ENCODE data around the gene CXCR5. TPM values are rescaled to one million over a fixed set of nuclear protein-coding genes. Genes with fewer than 3 reads are reported as not detected.

The CXCR5 gene
- total and polyA plus RNA-seq, 3 experiments from 2014 or later: 4.5 to 6.3 (median 5.8) TPM

GRCh38 chr11:118894192-118894591, 10.5 kb downstream of the CXCR5 start:
- peak overlapping the region in 6 of 7 donors; percentile 27 to 82 (median 74) for H3K4me3 Mint-ChIP-seq

GRCh38 chr11:118895093-118896039, 11.7 kb downstream of the CXCR5 start:
- Mint-ChIP-seq H3K27ac (peak overlapping the region; percentile 84 to 97 (median 90)), H3K9me3 (peaks cover 0 to 2% (median 0%) of the 10 kb centered on the region in 5 donors), H3K36me3 (peaks cover 0 to 57% (median 1%) of the 10 kb centered on the region in 3 donors), H3K27me3 (peaks cover 0 to 5% of the 10 kb centered on the region in 2 donors), H3K4me1 (peaks cover 64 to 85% (median 73%) of the 10 kb centered on the region in 3 donors), H3K4me3 (peak overlapping the region; percentile 40 to 83 (median 75))
- POLR2A ChIA-PET: interaction anchor here (0.5 to 2.8 kb wide), 15 partner anchors 11 to 948 kb away, joined by 3 to 59 read pairs (median 4); partner anchors contain the start of genes BCL9L and DDX6
- Histone ChIP-seq H3K9me3 (ENCODE audit: low read length) (no peaks in the 10 kb centered on the region), H3K27ac (ENCODE audit: low read depth, low read length) (peak overlapping the region; percentile 54), H3K4me1 (ENCODE audit: insufficient read depth, low read length) (peaks cover 73% of the 10 kb centered on the region), H3K4me3 (ENCODE audit: low read length) (peak overlapping the region; percentile 53), H3K27me3 (ENCODE audit: insufficient read depth, low read length, poor library complexity, severe bottlenecking) (no peaks in the 10 kb centered on the region), H3K36me3 (ENCODE audit: insufficient read depth, low read length) (peaks cover 10% of the 10 kb centered on the region)
- CTCF ChIA-PET: interaction anchor here (0.6 to 3.8 kb wide), 24 partner anchors 10 to 206 kb away, joined by 3 to 42 read pairs (median 4); partner anchors contain the start of genes BCL9L, CXCR5, DDX6 and UPK2
- peak; percentile 55 to 86 (median 75) for DNase-seq

More at GRCh38 chr11:118894192-118894591, 10.5 kb downstream of the CXCR5 start:
- Histone ChIP-seq H3K9me3 (ENCODE audit: low read length) (no peaks in the 10 kb centered on the region), H3K27me3 (ENCODE audit: insufficient read depth, low read length, poor library complexity, severe bottlenecking) (no peaks in the 10 kb centered on the region), H3K36me3 (ENCODE audit: insufficient read depth, low read length) (no peaks in the 10 kb centered on the region), H3K4me1 (ENCODE audit: insufficient read depth, low read length) (peaks cover 85% of the 10 kb centered on the region), H3K4me3 (ENCODE audit: low read length) (no peak overlapping the region), H3K27ac (ENCODE audit: low read depth, low read length) (no peak overlapping the region)
- CTCF ChIA-PET: interaction anchor here (1.0 to 3.8 kb wide), 12 partner anchors 11 to 202 kb away, joined by 3 to 42 read pairs (median 12); partner anchors contain the start of genes BCL9L and DDX6
- Mint-ChIP-seq H3K36me3 (peaks cover 0 to 47% (median 1%) of the 10 kb centered on the region in 3 donors), H3K4me1 (peaks cover 76 to 93% (median 84%) of the 10 kb centered on the region in 3 donors), H3K27ac (peak overlapping the region; percentile 82 to 96 (median 90)), H3K27me3 (peaks cover 0 to 5% of the 10 kb centered on the region in 2 donors), H3K9me3 (peaks cover 0 to 2% (median 0%) of the 10 kb centered on the region in 5 donors)
- POLR2A ChIA-PET: interaction anchor here (0.5 to 2.8 kb wide), 4 partner anchors 17 to 110 kb away, joined by 3 to 59 read pairs (median 12); partner anchors contain the start of gene DDX6
- no peak for DNase-seq

GRCh38 chr11:118896472-118896913, 12.8 kb downstream of the CXCR5 start:
- Histone ChIP-seq H3K27me3 (ENCODE audit: insufficient read depth, low read length, poor library complexity, severe bottlenecking) (no peaks in the 10 kb centered on the region), H3K27ac (ENCODE audit: low read depth, low read length) (no peak overlapping the region), H3K36me3 (ENCODE audit: insufficient read depth, low read length) (peaks cover 21% of the 10 kb centered on the region), H3K4me1 (ENCODE audit: insufficient read depth, low read length) (peaks cover 62% of the 10 kb centered on the region), H3K4me3 (ENCODE audit: low read length) (no peak overlapping the region), H3K9me3 (ENCODE audit: low read length) (no peaks in the 10 kb centered on the region)
- no peak for DNase-seq
- ChIA-PET CTCF (interaction anchor here (1.0 to 3.8 kb wide), 11 partner anchors 9 to 207 kb away, joined by 3 to 42 read pairs (median 12); partner anchors contain the start of genes BCL9L and DDX6), POLR2A (interaction anchor here (1.7 to 2.8 kb wide), 3 partner anchors 20 to 106 kb away, joined by 9 to 59 read pairs (median 21); partner anchors contain the start of gene DDX6)
- Mint-ChIP-seq H3K36me3 (peaks cover 0 to 66% (median 4%) of the 10 kb centered on the region in 3 donors), H3K9me3 (peaks cover 0 to 2% (median 0%) of the 10 kb centered on the region in 5 donors), H3K27ac (peak overlapping the region; percentile 84 to 97 (median 90)), H3K27me3 (peaks cover 0 to 5% of the 10 kb centered on the region in 2 donors), H3K4me3 (peak overlapping the region in 3 of 7 donors; percentile 29 to 83 (median 47)), H3K4me1 (peaks cover 59 to 83% (median 63%) of the 10 kb centered on the region in 3 donors)

GRCh38 chr11:118896921-118897591, 13.4 kb downstream of the CXCR5 start:
- Histone ChIP-seq H3K27me3 (ENCODE audit: insufficient read depth, low read length, poor library complexity, severe bottlenecking) (no peaks in the 10 kb centered on the region), H3K27ac (ENCODE audit: low read depth, low read length) (no peak overlapping the region), H3K9me3 (ENCODE audit: low read length) (no peaks in the 10 kb centered on the region), H3K36me3 (ENCODE audit: insufficient read depth, low read length) (peaks cover 24% of the 10 kb centered on the region), H3K4me1 (ENCODE audit: insufficient read depth, low read length) (peaks cover 56% of the 10 kb centered on the region), H3K4me3 (ENCODE audit: low read length) (no peak overlapping the region)
- DNase-seq: no peak
- ChIA-PET POLR2A (interaction anchor here (0.6 to 2.8 kb wide), 2 partner anchors 9 to 106 kb away, joined by 3 to 59 read pairs; partner anchors contain the start of gene DDX6), CTCF (interaction anchor here (1.5 to 3.8 kb wide), 4 partner anchors 9 to 108 kb away, joined by 5 to 42 read pairs (median 24); partner anchors contain the start of gene DDX6)
- Mint-ChIP-seq H3K27ac (peak overlapping the region; percentile 84 to 96 (median 90)), H3K4me3 (peak overlapping the region in 3 of 7 donors; percentile 28 to 64 (median 56)), H3K4me1 (peaks cover 57 to 80% (median 59%) of the 10 kb centered on the region in 3 donors), H3K36me3 (peaks cover 0 to 72% (median 4%) of the 10 kb centered on the region in 3 donors), H3K9me3 (peaks cover 0 to 2% (median 0%) of the 10 kb centered on the region in 5 donors), H3K27me3 (peaks cover 0 to 5% of the 10 kb centered on the region in 2 donors)

DNA sequence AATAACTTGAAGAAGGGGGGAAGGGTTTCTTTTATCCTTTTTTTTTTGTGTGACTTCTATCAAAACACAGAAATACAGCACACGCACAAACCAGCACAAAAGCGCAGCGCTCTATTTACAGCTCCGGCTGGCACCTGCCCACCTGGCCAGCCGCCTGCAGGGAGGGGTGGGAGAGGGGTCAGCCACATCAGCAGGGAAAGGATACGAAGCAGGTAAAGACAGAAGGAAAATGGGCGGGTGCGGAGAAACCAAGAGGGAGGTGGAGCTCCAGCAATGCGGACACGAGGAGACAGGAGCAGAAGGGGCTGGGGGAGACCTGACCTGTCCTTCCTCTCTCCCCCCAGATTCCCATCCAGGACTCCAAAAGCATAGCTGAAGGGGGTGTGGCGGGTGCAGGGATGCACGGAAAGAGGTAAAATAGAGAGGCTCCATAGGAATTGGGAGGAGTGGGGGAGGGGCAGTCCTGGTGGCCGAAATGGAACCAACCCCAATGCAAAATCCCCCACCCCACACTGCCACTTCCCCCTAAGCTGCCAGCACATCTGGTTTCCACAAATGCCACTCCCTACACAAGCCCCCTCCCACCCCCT, 14.1 kb downstream of the CXCR5 start:
- H3K4me1 ChIP-seq (ENCODE audit: insufficient read depth, low read length): peaks cover 49% of the 10 kb centered on the region
- peaks cover 0 to 5% of the 10 kb centered on the region in 2 donors for H3K27me3 Mint-ChIP-seq
- H3K4me3 Mint-ChIP-seq: peak overlapping the region in 2 of 7 donors; percentile 54 to 64
- CTCF ChIA-PET: interaction anchor here (3.8 kb wide), 1 partner anchor 8 kb away, joined by 21 read pairs; no protein-coding TSS in a partner anchor
- peaks cover 0 to 2% (median 0%) of the 10 kb centered on the region in 5 donors for H3K9me3 Mint-ChIP-seq
- H3K9me3 ChIP-seq (ENCODE audit: low read length): no peaks in the 10 kb centered on the region
- H3K27ac ChIP-seq (ENCODE audit: low read depth, low read length): no peak overlapping the region
- peak overlapping the region in 7 of 8 donors; percentile 81 to 96 (median 91) for H3K27ac Mint-ChIP-seq
- DNase-seq: no peak
- H3K27me3 ChIP-seq (ENCODE audit: insufficient read depth, low read length, poor library complexity, severe bottlenecking): no peaks in the 10 kb centered on the region
- H3K4me3 ChIP-seq (ENCODE audit: low read length): no peak overlapping the region
- peaks cover 24% of the 10 kb centered on the region for H3K36me3 ChIP-seq (ENCODE audit: insufficient read depth, low read length)
- peaks cover 50 to 72% (median 52%) of the 10 kb centered on the region in 3 donors for H3K4me1 Mint-ChIP-seq
- POLR2A ChIA-PET: interaction anchor here (0.6 to 0.7 kb wide), 2 partner anchors 9 to 19 kb away, joined by 3 read pairs; no protein-coding TSS in a partner anchor
- peaks cover 0 to 74% (median 4%) of the 10 kb centered on the region in 3 donors for H3K36me3 Mint-ChIP-seq

DNA sequence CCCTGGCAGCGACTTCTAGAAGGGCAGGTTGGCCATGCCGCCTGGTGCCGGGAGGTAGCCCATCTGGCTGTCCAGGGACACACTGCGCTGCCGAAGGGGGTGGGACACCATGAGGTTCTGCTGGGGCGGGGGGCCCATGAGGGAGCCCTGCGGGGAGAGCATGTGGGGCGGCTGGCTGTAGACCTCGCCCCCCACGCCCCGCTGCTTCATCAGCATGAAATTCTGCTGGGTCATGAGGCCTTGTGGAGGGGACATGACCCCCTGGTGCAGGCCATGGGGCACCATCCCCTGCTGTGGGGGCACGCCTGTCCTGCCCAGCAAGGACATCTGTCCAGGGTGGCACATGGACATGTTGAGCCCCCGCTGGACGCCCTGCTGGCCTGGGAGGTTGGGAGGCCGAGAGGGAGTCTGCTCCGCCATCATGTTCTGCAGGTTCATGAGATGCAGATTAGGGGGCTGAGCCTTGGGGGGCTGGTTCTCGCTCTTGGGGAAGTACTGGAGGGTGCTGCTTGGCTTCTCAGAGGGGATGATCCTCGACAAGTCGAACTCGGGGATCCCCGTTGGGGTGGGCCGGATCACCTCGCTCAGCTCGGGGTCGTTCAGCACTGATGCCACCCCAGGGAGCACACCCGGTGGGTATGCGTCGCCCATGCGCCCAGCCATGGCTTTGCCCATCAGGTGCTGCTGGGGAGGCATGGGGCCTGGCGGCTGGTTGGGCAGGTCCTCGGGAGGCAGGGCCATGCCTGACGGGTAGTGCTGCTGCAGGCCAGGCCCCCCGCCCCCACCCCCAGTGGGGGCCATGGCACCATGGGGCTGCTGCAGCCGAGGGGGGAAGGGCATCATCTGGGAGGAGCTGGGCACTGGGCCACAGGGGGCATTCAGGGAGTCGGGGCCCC, 15.0 kb downstream of the CXCR5 start:
- Mint-ChIP-seq H3K9me3 (peaks cover 0 to 2% (median 0%) of the 10 kb centered on the region in 5 donors), H3K27ac (peak overlapping the region in 3 of 8 donors; percentile 8 to 65 (median 34)), H3K27me3 (peaks cover 0 to 5% of the 10 kb centered on the region in 2 donors), H3K36me3 (peaks cover 0 to 78% (median 4%) of the 10 kb centered on the region in 3 donors), H3K4me1 (peaks cover 41 to 64% (median 43%) of the 10 kb centered on the region in 3 donors), H3K4me3 (no peak overlapping the region)
- CTCF ChIA-PET: interaction anchor here (1.2 kb wide), 1 partner anchor 16 kb away, joined by 3 read pairs; no protein-coding TSS in a partner anchor
- DNase-seq: no peak
- POLR2A ChIA-PET: interaction anchor here (0.5 to 1.9 kb wide), 4 partner anchors 20 to 108 kb away, joined by 3 to 7 read pairs (median 4); partner anchors contain the start of gene DDX6
- no peak overlapping the region for H3K4me3 ChIP-seq (ENCODE audit: low read length)
- H3K27me3 ChIP-seq (ENCODE audit: insufficient read depth, low read length, poor library complexity, severe bottlenecking): no peaks in the 10 kb centered on the region
- H3K27ac ChIP-seq (ENCODE audit: low read depth, low read length): no peak overlapping the region
- peaks cover 29% of the 10 kb centered on the region for H3K36me3 ChIP-seq (ENCODE audit: insufficient read depth, low read length)
- no peaks in the 10 kb centered on the region for H3K9me3 ChIP-seq (ENCODE audit: low read length)
- H3K4me1 ChIP-seq (ENCODE audit: insufficient read depth, low read length): peaks cover 41% of the 10 kb centered on the region

Data from CD8-positive, alpha-beta memory T cell (primary cell).